HG03159 (cell line): Measurements from ENCODE around the gene SLC15A4.
A peak's percentile ranks its signal among the peaks of the same experiment; 100 is the strongest.
"Not testable (repeated sequence)": the region's sequence is repeated elsewhere in the genome, so short reads cannot be mapped to it uniquely, and the experiment has no call there.

Experiments used
- ATAC-seq: cut with Tn5 transposase; IDR thresholded peaks from one replicate; pipeline ENCODE4 v1.9.1; 2021; ENCODE audit warnings: mild to moderate bottlenecking, moderate library complexity; ENCODE audit not compliant: unreplicated experiment

SLC15A4 gene

DNA sequence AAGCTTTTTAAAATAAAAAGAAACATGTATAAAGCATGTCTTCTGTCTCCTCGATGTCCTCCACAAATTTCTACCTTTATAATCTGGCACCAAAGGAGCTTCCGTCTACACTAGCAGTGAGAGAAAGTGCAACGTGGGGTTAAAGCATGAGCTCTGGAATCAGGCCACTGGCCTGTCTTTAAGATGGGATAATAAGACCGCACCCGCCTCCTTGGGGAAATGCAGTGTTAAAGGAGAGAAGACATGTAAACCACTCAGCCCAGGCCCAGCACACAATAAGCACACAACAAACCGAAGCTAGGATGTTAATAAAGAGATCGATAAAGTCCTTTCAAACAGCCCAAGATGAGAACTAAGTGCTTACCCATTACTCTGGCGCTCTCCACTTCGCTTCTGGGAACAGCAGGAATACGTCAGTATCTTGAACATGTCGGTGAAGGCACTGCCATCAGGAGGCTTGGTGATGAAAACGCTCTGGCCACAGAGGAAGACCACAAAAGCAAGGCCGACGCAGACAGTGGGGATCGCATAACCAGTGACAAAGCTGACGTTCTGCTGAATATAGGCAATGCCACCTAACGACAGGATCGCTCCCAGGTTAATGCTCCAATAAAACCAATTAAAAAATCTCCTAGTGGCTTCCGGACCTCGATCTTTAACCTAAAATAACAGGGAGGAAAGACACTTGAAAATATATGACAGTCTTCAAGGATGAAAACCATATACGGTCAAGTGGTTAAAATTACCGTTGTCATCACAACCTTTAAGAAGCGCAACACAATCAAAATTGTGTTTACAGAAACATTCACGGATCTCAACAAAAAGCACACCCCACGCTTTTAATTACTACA lies 9.1 kb downstream of the SLC15A4 start:
- ATAC-seq = no peak

DNA sequence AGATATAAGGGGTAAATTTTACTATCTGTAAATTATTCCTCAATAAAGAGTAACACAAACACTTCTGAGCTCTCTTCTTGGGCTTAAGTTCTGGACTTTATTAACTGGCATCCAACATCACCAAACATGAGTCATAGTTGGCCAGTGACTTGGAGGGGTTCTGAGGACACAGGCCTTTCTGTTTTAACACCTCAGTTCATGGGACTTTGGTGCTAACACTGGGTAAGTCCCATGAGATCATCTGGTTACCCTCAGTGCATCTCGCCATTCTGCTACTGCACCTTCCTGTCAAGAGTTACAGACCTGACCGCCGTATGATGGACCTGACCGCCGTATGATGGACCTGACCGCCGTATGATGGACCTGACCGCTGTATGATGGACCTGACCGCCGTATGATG lies 9.9 kb downstream of the SLC15A4 start:
- no peak for ATAC-seq

DNA sequence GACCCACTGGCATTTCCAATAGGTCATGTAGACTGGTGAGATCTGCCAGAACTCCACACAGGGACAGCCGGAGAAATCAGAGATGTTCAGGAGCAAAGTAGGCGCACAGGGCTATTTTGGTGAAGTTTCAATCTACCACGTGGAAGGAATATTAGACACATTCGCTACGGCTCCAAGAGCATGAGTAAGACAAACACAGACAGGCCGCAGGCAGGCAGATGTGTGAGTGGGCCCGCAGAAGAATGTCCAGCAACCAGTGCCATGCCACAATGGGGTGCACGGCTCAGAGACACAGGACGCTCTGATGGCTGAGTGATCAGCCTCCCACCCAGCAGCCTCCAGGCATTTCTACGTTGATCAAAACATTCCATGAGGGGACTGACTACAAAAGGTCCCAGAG lies 10.4 kb downstream of the SLC15A4 start:
- ATAC-seq = no peak

DNA sequence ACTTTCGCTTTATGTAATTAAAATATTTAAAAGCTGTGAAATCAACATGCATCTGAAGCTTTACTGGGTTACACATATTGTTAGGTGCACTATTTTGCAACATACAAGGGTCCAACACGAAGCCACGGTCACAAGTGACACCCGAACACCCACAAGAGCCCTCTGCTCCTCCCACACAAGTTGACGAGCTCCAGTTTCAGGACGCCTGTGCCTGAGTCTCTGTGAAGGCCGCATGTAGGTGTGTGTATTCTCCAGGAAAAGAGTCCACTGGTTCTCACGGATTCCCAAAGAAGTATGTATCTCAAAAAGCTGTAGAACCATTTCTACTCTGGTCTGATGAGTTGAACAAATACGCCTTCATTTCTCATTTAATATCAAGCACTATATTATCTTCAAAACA lies 12.0 kb downstream of the SLC15A4 start:
- ATAC-seq = no peak

DNA sequence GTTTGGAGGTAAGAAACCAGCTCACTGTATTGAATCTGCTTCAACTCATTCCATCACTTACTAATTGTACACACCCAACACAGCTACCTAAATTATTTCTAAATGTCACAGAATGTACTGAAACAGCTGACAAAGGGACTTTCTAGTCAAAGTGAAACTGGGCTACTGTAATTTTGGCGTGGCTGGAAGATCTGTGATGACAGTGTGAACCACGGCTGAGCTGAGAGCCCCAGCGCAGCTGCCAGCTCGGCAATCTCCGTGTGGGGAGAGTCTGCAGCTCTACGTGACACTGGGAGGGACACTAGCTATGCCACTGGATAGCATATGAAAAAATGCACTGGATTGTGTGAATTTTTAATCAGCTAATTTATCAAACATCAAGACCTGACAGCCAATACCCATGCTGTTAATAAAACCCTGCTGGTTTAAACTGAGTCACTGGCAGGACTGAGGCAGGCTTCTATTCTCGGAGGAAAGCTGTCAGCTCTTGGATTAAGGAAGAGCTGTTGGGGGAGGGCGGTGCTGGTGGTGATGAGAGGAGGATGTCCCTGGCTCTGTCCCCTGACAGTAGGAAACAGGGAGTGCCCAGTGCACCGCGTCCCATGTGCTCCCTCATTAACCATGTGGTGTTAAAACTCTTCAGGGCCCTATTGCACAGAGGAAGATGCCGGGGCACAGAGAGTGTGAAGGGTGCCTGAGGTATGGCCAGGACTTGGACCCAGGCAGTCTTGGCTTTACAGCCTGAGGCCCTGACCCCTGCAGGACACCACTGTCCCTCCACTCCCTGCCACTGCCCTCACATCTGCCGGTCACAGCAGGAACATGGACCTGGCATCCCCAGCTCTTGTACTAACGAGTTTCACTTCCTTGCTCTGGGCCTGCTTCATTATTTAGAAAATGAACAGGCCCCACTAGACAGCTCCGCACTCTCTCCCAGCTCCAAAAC lies 13.3 kb downstream of the SLC15A4 start:
- peak; percentile 61 for ATAC-seq

DNA sequence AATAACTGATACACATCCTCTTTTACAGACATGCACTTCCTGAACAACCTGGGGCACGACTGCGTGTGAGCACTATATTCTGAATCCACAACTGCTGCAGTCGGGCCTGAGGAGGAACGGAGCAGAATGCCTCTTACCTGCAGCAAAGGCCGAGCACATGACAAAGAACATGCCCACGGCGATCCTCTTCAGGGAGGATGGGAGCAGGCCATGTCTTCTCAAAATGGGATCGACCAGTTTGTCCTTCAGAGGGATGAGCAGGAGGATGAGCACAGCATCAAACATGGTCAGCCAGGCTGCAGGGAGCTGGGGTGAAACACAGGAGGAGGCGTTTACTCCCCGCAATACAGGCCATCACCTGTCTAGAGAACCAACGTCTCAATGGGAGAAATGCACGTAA lies 15.1 kb downstream of the SLC15A4 start:
- no peak for ATAC-seq

DNA sequence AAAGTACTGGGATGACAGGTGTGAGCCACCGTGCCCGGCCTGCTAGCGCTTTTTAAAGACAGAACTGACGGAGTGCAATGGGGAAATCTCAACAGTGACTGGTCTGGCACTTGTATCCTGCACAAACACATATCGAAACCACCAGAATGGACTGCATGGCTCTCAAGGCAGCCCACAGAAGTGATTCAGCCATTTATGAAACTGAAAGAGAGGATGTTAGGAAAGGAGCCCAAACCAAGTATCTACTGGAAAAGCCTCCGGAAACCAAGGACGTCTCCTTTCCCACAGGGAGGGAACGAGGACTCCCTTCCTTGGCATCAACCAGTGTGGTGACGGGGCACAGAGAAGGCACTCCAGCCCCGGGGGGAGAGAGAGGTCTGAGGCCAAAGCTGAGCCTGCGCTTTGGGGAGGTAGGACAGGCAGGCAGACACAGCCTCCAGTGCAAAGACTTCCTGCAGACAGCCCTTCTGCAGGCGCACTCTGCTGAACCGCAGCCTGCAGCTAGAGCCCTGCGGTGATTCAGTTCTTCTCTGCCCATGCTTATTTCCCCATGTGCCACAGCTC lies 16.5 kb downstream of the SLC15A4 start:
- no peak for ATAC-seq

DNA sequence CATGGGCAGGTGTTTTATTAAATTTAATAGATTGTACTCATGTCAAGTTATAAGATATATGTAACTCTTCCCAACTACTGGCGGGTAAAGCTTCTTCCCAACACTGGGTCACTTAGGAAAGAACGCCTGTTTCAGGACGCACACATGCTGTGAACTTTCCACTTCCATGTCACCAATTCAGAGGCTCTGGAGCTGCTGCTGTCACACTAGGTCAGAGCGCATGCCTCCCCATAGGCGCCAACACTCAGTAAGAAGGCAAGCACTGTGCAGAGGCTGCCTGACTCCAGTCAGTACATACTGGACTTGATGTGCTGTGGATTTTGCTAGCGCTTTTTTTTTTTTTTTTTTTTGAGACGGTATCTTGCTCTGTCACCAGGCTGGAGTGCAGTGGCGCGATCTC lies 17.2 kb downstream of the SLC15A4 start:
- no peak for ATAC-seq

DNA sequence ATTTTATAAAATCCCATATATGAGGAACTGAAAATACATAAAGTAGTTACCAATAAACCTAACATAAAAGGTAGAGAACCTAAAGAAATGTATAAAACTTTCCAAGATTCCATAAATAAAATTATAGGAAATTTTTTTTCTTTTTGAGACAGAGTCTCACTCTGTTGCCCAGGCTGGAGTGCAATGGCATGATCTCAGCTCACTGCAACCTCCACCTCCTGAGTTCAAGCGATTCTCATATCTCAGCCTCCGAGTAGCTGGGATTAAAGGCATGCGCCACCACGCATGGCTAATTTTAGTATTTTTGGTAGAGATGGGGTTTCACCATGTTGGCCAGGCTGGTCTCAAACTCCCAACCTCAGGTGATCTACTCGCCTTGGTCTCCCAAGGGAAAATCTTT lies 18.4 kb downstream of the SLC15A4 start:
- not testable (repeated sequence) for ATAC-seq

DNA sequence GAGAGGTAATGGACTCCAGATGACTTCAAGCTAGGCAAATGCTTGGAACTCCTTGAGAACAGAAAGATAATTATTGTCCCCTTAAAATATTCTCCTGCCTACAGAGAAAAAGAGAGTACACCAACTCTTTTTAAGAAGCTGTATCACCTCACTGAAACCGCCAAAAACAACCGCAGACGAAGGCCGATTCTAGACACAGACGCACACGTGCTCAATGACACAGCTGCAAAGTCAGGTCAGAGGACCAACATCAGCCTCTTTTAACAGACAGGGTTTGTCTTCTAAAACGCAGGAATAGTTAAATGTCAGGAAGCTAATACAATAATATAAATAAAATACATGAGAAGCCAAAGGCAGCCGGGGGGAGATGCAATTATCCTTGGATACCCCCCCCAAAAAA lies 19.0 kb downstream of the SLC15A4 start:
- ATAC-seq = no peak

DNA sequence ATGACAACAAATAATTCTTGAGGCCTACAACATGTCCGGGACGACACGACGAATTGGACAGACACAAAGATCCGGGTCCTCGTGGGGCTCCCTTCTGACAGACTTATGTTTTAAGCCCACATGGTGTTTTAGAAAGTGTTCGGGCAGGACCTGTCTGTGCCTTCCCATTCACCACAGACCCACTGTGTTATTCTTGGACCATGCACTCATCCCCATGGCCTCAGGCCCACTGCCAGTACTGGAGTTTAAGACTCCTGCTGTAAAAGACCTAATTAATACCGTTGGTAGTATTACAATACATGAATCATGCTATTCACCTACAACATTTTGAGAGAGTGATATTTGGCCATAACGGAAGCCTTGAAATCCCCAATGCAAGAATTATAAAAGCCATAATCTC lies 20.0 kb downstream of the SLC15A4 start:
- ATAC-seq = no peak

DNA sequence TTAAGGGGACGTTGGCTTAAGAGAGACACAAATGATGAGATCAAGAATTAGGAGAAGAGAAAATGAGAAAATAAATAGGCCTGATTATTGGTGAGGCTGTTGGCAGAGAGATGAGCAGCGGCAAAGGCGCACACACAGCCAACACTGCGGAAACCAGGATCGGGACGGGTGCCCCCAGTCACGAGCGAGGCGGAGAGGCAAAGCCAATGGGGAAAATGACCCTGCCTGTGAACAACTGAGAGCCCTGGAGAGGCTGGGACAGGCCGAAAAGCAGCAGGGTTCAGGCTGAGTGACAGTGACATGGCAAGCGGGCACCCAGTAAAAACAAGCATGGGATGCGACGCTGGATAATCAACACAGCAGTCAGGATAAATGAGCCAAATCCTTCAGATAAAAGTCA lies 21.0 kb downstream of the SLC15A4 start:
- ATAC-seq = no peak

DNA sequence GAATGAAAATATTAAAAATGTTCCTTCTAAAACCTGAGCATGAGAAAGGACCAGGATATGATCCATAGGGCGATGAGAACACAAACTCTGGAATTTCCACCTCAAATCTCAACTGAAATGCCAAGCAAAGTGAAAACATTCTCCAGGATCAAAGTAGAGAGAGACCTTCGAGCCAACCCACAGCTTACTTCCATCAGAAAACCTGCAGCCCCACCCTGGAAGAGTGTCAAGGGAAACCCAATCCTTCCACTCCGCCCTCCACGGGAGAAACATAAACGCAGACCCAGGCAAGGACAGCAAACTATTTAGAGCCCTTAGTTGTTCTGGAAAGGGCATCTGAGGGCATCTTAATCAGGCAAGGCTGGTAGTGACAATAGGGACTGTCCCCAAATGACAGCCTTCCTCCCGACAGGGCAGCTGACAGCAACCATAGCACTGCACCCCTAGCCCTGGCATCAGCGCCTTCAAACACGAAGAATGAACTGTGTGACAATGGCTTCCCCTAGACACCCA lies 21.8 kb downstream of the SLC15A4 start:
- no peak for ATAC-seq

DNA sequence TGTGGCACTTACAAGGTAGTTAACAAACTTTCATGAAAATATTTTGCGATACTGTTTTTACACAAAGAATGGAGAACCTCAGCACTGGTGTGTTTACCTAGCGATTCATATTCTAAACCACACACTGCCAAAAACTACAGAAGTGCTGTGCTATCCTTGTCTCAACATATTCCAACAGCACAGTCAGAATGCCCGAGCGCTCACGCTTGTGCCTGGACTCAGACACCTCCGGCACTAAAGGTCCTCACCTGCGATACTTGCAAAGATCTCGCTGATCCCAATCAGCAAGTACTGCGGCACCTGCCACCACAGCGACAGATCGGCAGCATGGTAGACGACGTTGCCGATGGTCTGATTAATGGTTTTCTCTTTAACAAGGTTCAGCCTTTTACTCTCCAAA lies 23.2 kb downstream of the SLC15A4 start:
- no peak for ATAC-seq

DNA sequence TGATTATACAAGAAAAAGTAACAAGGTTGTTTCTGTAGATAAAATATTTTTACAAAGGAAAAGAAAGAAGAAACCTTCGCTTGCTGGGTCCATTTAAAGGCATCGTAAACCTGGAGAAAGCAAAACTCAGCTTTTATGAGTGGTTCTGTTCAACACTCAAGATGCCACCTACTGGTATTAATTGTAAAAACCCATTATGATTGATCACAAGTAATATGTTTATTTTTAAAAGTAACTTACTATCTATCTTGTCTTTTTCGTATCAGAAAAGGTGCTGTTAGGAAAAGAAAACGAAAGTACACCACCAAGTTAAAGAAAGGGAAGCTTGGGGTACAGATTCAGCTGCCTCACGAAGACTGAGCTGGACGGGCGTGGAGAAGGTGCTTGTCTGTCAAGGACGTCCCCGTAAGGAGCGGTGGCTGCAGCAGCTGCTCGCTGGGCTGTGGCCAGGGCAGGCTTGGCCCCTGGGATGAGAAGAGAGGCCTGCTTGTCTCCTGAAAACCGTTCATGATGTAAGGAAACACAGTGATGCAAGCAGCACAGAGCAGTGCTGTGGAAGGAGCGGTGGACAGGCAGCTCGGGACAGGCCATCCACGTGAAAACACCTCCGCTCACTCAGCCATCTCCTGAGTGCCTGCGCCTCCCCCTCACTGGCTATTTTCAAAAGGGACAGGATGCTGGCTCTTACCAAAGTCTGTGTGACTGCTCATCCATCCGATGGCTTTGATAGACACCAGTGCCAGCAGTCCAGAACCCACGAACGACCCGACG lies 25.0 kb downstream of the SLC15A4 start:
- ATAC-seq = no peak

DNA sequence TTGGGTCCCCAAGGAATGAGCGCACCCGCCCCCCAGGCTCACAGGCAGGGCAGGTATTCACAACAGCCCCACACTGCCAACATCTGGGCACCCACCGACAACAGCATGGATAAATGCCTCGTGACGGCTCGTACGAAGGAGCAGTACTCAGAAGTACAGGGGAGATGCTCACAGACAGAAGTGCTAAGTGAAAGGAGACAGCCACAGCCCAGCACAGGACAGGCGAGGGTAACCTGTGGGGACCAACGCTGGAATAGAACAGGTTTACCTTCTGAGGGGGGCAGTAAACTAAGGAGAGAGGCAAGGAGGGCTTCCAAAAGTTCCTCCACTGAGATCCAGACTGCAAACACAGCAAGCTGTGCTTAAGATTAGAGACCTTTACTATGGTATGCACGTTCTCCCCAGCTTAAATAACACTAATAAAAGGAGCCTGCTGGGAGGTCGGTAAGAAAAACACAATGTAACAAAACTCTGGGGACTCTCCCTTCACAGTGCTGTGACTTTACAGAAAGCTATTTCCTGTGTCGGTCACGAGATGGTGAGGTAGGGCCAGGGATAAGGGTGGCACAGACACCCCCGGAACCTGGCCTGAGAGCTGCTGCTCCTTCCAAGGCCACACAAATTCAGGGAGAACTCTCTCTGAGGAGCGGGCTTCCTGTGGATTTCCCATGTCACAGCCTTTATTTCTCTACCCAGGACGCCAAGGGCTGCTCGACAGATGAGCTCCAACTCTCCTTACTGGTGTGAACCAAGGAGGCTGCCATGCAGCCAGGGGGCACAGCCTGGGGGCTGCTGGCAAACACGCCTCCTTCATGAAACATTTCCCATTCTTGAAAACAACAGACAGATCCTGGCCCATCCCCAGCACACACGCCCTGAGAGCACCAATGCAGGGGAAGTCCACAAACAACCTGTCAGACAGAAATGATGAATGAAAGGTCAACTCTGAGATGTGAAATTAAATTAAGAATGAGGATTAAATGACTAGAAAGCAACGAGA lies 26.3 kb downstream of the SLC15A4 start:
- ATAC-seq = peak; percentile 57

DNA sequence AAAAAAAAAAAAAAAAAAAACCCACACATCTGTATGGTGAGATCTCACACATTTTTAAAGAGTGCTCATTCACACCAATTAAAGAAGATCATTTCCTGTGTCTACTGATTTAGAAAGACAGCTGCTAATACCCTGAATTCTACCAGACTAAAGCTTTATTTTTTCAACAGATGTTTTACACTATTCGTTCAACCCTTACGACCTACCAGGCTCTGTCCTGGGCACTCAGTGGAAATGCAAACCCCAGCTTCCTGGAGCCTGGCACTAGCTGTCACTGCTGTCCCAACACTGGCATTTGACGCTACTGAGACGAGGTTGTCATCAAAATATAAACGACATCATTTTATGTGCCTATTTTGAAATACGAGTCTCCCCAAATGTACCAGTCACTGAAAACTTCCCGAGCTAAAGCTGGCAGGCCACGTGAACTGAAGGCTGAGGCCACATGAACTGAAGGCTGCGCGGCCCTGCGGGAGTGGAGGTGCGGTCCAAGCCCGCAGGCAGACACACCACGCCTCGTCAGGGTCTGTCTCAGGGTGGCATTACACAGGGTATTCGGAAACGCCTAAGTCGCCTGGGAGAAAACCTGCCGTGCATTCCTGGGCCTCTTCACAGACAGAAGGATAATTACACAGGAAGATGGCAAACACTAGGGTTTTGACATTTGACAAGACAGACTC lies 27.2 kb downstream of the SLC15A4 start:
- no peak for ATAC-seq

DNA sequence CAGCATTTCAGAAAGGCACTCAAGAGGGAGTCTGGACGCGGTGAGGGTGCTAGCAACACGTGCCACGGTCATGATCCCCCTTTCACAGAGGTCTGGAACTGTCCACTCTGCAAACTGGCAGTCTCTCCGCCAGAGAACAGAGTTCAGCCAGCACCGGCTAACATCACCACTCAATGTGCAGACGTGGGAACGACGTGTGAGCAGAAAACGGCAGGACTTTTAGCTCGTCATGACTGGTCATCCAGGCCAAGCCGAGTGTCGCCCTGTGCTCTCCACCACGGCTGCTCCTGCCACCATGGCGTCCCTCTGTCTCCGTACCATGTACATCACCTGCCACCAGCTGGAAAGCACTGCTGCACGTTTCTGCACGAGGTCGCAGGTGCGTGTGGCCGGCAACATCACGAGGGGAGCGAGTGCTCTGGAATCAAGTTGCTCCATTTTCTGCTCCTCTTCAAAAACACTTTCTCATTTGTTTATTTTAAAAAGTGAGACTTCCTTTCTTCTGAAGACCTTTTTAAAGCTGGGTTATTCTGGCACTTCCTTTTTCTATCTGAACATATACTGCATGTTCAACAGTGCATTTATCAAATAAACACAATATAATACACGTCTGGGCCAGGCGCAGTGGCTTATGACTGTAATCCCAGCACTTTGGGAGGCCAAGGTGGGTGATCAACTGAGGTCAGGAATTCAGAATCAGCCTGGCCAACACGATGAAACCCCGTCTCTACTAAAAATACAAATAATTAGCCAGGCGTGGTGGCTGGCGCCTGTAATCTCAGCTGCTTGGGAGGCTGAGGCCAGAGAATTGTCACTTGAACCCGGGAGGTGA lies 28.0 kb downstream of the SLC15A4 start:
- no peak for ATAC-seq
